HepG2 (cell line): ENCODE measurements around the gene HLA-DQA1. TPM values are rescaled to one million over a fixed set of nuclear protein-coding genes. Genes with fewer than 3 reads are reported as not detected.
"Not testable (repeated sequence)": the region's sequence is repeated elsewhere in the genome, so short reads cannot be mapped to it uniquely, and the experiment has no call there.

Source experiments
- ATAC-seq: fragments of 200-7000 bp; cut with Tn5 transposase; 3 replicates; pipeline ENCODE4 v1.9.1; 2020; ENCODE audit warnings: mild to moderate bottlenecking, moderate library complexity
- BruUV-seq: library from RNA; stranded (reverse); fragments of 400-500 nt; replicated peaks from 2 replicates; lab custom pipeline; 2021; lab: Mats Ljungman, UMichigan
- CTCF ChIA-PET: fragments of 300-600 bp; formaldehyde crosslinking; extraction: SDS; loops from one replicate; lab custom pipeline; 2021; ENCODE audit warnings: low total read pairs, inconsistent platforms, low intra/inter-chr PET ratio; lab: Yijun Ruan, JAX
- POLR2A ChIA-PET: fragments of 350-600 bp; sonication (Branson Sonifier 250); formaldehyde crosslinking; loops from one replicate; lab custom pipeline; 2020; ENCODE audit warnings: antibody characterized with exemption, inconsistent platforms; lab: Yijun Ruan, JAX
- DNase-seq: peaks from one replicate; pipeline ENCODE4 v3.0.0-alpha.2; 2015; ENCODE audit warnings: low spot score
- FAIRE-seq: peaks from 3 replicates; lab custom pipeline; 2011; peaks lifted over from hg19 to GRCh38; lab: Jason Lieb, UNC
- H2AFZ ChIP-seq: one replicate; pipeline ENCODE4 v1.6.1; 2011; ENCODE audit warnings: low read length, inconsistent platforms
- H3K27ac ChIP-seq: fragments of 300-600 bp; 3 replicates; pipeline ENCODE4 v1.8.0; 2011; ENCODE audit warnings: mixed run types, mild to moderate bottlenecking, mixed read lengths, low read length, inconsistent platforms; ENCODE audit not compliant: insufficient read depth; ENCODE audit errors: extremely low read length
- H3K27me3 ChIP-seq, 2 experiments: fragments of 200-600 bp in 1 of 2; 2 replicates in 1 of 2; 3 replicates in 1 of 2; pipeline versions ENCODE4 v1.6.0 to v1.8.0; 2011; ENCODE audit warnings: low read length in 2 of 2, mild to moderate bottlenecking in 2 of 2, moderate library complexity in 2 of 2, inconsistent platforms in 1 of 2; ENCODE audit not compliant: insufficient read depth in 2 of 2, control insufficient read depth in 1 of 2
- H3K36me3 ChIP-seq, 2 experiments: fragments of 200-600 bp in 1 of 2; replicated peaks in 1 of 2; 2 replicates in 1 of 2; 3 replicates in 1 of 2; pipeline versions ENCODE4 v1.5.1 to v1.8.0; 2011; ENCODE audit warnings: low read length in 2 of 2, inconsistent platforms in 1 of 2; ENCODE audit not compliant: insufficient read depth in 2 of 2, control insufficient read depth in 1 of 2
- H3K4me1 ChIP-seq: 2 replicates; pipeline ENCODE4 v1.5.1; 2012; ENCODE audit warnings: low read length, inconsistent platforms; ENCODE audit not compliant: insufficient read depth
- H3K4me2 ChIP-seq: 2 replicates; pipeline ENCODE4 v1.6.0; 2011; ENCODE audit warnings: low read depth, low read length, inconsistent platforms
- H3K4me3 ChIP-seq, 3 experiments: fragments of 200-600 bp in 1 of 3; sonication (generic), shearing (Covaris generic) in 1 of 3; replicated peaks in 1 of 3; 2 replicates each; pipeline ENCODE4 v1.5.1; 2011 to 2016; ENCODE audit warnings: low read length in 3 of 3, inconsistent platforms in 2 of 3, low read depth in 2 of 3, mild to moderate bottlenecking in 2 of 3, control low read depth in 1 of 3, mixed read lengths in 1 of 3; ENCODE audit not compliant: insufficient read depth in 1 of 3
- H3K79me2 ChIP-seq: one replicate; pipeline ENCODE4 v1.6.1; 2011; ENCODE audit warnings: low read length, inconsistent platforms; ENCODE audit not compliant: insufficient read depth
- H3K9ac ChIP-seq: 2 replicates; pipeline ENCODE4 v1.6.0; 2011; ENCODE audit warnings: mild to moderate bottlenecking, low read depth, low read length, inconsistent platforms; ENCODE audit not compliant: insufficient read depth
- H3K9me3 ChIP-seq: 2 replicates; pipeline ENCODE4 v1.5.1; 2012; ENCODE audit warnings: mild to moderate bottlenecking, low read length
- H4K20me1 ChIP-seq: 2 replicates; pipeline ENCODE4 v1.6.0; 2011; ENCODE audit warnings: inconsistent platforms, mild to moderate bottlenecking, low read length, moderate library complexity; ENCODE audit not compliant: insufficient read depth
- TGIF2 ChIP-seq: IDR thresholded peaks from 2 replicates; pipeline ENCODE4 v1.6.1; 2016; ENCODE audit warnings: control low read depth, missing compliant biosample characterization
- ZNF646 ChIP-seq: sonication (generic); formaldehyde crosslinking; IDR thresholded peaks from 2 replicates; pipeline ENCODE4 v1.9.0; 2021; ENCODE audit warnings: mild to moderate bottlenecking, missing genetic modification reagents
- WGBS: methylation state at CpG from one replicate; pipeline ENCODE4 v1.1.6; 2017; ENCODE audit warnings: low lambda C conversion rate; 5-methylcytosine and 5-hydroxymethylcytosine counted together
- in situ Hi-C: cut with HindIII; loops from 2 replicates; pipeline ENCODE4 v1.10.0; 2017; ENCODE audit warnings: low pct_unique_long_range_greater_than_20kb; ENCODE audit not compliant: extremely low pct_ligation_motif_present
- intact Hi-C: fragments of 100-400 bp; cut with micrococcal nuclease; formaldehyde crosslinking; loops from one replicate; pipeline ENCODE4 v1.10.0; 2022; ENCODE audit not compliant: unreplicated experiment
- polyA plus RNA-seq, 8 experiments: library from polyadenylated mRNA; depleted of rRNA in 3 of 8; stranded (reverse) in 7 of 8; unstranded in 1 of 8; fragments of >200 nt; fragmentation: Illumina TruSeq in 4 of 8; extraction: Trizol in 4 of 8; gene quantifications; 2 replicates each; pipeline versions ENCODE4 v1.2.1 to v1.2.3, GENCODE V29; 2011 to 2016; ENCODE audit warnings: low read depth in 4 of 8, missing spikeins in 1 of 8, mixed read lengths in 1 of 8; ENCODE audit not compliant: insufficient read depth in 1 of 8
- total RNA-seq, 5 experiments: library from RNA; depleted of rRNA; stranded (reverse); fragments of >200 nt; fragmentation: Illumina TruSeq; extraction: Trizol; gene quantifications; 2 replicates each; pipeline ENCODE4 v1.2.3, GENCODE V29; 2016; ENCODE audit warnings: low read depth in 1 of 5

The HLA-DQA1 gene
- total and polyA plus RNA-seq, 2 of the 13 experiments (the other 11 are each of a cell fraction or from before 2014, with no cell fraction given) = not detected

DNA sequence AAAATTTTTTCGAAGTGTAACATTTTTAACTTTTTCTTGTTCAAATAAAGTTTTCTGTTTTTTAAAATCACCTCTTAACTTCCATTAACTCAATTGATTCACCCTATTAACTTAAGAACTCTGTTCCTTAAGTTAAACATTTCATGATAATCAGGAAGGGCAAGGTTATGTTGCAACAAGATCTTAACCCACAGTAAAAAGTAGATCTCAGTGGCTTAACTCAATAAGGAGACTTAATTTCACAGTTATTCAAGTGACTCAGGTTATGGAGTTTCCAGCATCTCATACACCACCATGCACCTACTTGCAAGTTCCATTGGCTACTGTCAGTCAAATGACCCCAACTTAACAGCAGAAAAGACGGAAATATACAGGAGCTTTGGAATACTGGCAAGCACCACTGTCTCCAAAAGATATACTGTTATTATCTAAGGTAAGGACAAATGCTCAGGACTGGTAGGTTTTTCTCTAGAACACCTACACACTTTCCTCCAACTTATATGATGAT, 18.1 kb downstream of the HLA-DQA1 start (continued):
- TF ChIP-seq ZNF646 (CRISPR knock-in tag) (no peak), TGIF2 (CRISPR knock-in tag) (no peak)

DNA sequence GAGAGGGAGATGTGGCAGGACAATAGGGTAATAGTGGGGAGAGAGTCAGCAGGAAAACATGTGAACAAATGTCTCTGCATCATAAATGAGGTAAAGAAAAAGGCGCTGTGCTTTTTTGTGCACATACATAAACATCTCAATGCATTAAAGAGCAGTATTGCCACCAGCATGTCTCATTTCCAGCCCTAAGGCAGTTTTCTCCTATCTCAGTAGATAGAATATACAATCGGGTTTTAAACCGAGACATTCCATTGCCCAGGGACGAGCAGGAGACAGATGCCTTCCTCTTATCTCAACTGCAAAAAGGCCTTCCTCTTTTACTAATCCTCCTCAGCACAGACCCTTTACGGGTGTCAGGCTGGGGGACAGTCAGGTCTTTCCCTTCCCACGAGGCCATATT, 20.1 kb downstream of the HLA-DQA1 start:
- H3K4me2 ChIP-seq, in situ Hi-C loops, H4K20me1 ChIP-seq, FAIRE-seq, H3K27me3 ChIP-seq, CTCF ChIA-PET, BruUV-seq, intact Hi-C loops, ATAC-seq, H3K27ac ChIP-seq, POLR2A ChIA-PET, H3K4me3 ChIP-seq, H2AFZ ChIP-seq, H3K79me2 ChIP-seq, H3K36me3 ChIP-seq, H3K4me1 ChIP-seq, DNase-seq, H3K9me3 ChIP-seq, H3K9ac ChIP-seq: not testable (repeated sequence)
- 32% methylated on average over 6 of the region's 6 CpGs for WGBS

DNA sequence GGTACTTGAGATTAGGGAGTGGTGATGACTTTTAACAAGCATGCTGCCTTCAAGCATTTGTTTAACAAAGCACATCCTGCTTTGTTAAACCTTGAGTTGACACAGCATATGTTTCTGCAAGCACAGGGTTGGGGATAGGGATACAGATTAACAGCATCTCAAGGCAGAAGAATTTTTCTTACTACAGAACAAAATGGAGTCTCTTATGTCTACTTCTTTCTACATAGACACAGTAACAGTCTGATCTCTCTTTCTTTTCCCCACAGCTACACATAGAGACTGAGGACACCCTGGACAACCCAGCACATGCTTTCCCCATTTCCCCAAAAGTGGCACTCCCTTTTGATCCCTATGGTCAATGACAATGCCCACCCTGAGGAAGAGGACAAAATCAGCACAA, 20.6 kb downstream of the HLA-DQA1 start:
- CTCF ChIA-PET, POLR2A ChIA-PET, ATAC-seq, H3K36me3 ChIP-seq, H3K4me1 ChIP-seq, intact Hi-C loops, FAIRE-seq, in situ Hi-C loops, H3K4me2 ChIP-seq, H3K9ac ChIP-seq, H4K20me1 ChIP-seq, BruUV-seq, H2AFZ ChIP-seq, H3K9me3 ChIP-seq, H3K27ac ChIP-seq, H3K27me3 ChIP-seq, H3K4me3 ChIP-seq, H3K79me2 ChIP-seq, DNase-seq: not testable (repeated sequence)
